Caco-2 (cell line): ENCODE measurements around the gene RPUSD4. TPM values are rescaled to one million over a fixed set of nuclear protein-coding genes. Genes with fewer than 3 reads are reported as not detected.

ENCODE experiments used
- BruUV-seq: library from RNA; stranded (reverse); fragments of 400-500 nt; replicated peaks from 2 replicates; lab custom pipeline; 2021; lab: Mats Ljungman, UMichigan
- CTCF ChIA-PET: fragments of 300-600 bp; sonication (Branson Sonifier 250); formaldehyde crosslinking; loops from one replicate; lab custom pipeline; 2022; ENCODE audit warnings: antibody characterized with exemption; lab: Charles Lee
- POLR2A ChIA-PET: fragments of 300-600 bp; sonication (Branson Sonifier 250); formaldehyde crosslinking; loops from one replicate; lab custom pipeline; 2022; ENCODE audit warnings: antibody characterized with exemption; lab: Charles Lee
- DNase-seq, 2 experiments: peaks; one replicate each; pipeline versions ENCODE4 v3.0.0 to v3.0.0-alpha.2; 2020 to 2022
- H3K27me3 ChIP-seq: replicated peaks from 2 replicates; pipeline ENCODE4 v1.6.0; 2011; ENCODE audit warnings: low read length; ENCODE audit not compliant: control insufficient read depth, insufficient read depth
- H3K36me3 ChIP-seq: 2 replicates; pipeline ENCODE4 v1.5.1; 2011; ENCODE audit warnings: low read length; ENCODE audit not compliant: control insufficient read depth, insufficient read depth
- H3K4me1 ChIP-seq: fragments of 250-450 bp; sonication (Bioruptor Pico); 2 replicates; pipeline ENCODE4 v1.5.1; 2020; ENCODE audit warnings: mild to moderate bottlenecking
- H3K4me3 ChIP-seq: 2 replicates; pipeline ENCODE4 v1.5.1; 2011; ENCODE audit warnings: low read depth, mild to moderate bottlenecking, control low read depth, low read length
- H3K9me3 ChIP-seq: fragments of 250-450 bp; sonication (Bioruptor Pico); 2 replicates; pipeline ENCODE4 v1.5.1; 2020; ENCODE audit warnings: mild to moderate bottlenecking, moderate library complexity
- H3K27ac Mint-ChIP-seq: one replicate; pipeline ENCODE4 v1.8.0; 2022; ENCODE audit warnings: mixed read lengths; ENCODE audit not compliant: unreplicated experiment
- H3K27me3 Mint-ChIP-seq: one replicate; pipeline ENCODE4 v1.8.0; 2022; ENCODE audit warnings: mixed read lengths; ENCODE audit not compliant: insufficient read depth, unreplicated experiment
- H3K36me3 Mint-ChIP-seq: one replicate; pipeline ENCODE4 v1.8.0; 2022; ENCODE audit warnings: mild to moderate bottlenecking, mixed read lengths; ENCODE audit not compliant: insufficient read depth, unreplicated experiment
- H3K4me1 Mint-ChIP-seq: one replicate; pipeline ENCODE4 v1.8.0; 2022; ENCODE audit warnings: low read depth, mixed read lengths; ENCODE audit not compliant: unreplicated experiment
- H3K4me3 Mint-ChIP-seq: one replicate; pipeline ENCODE4 v1.8.0; 2022; ENCODE audit warnings: mild to moderate bottlenecking, moderate library complexity, mixed read lengths; ENCODE audit not compliant: unreplicated experiment
- H3K9me3 Mint-ChIP-seq: one replicate; pipeline ENCODE4 v1.8.0; 2022; ENCODE audit warnings: mixed read lengths; ENCODE audit not compliant: unreplicated experiment
- intact Hi-C: fragments of 100-400 bp; cut with micrococcal nuclease; formaldehyde crosslinking; loops from one replicate; pipeline ENCODE4 v1.10.0; 2022; ENCODE audit not compliant: unreplicated experiment
- total RNA-seq: library from RNA; stranded (reverse); gene quantifications from 2 replicates; pipeline ENCODE4 v1.2.3, GENCODE V29; 2022
- TF ChIP-seq, protein P1 (sequence below), 2 experiments: fragments of 200-600 bp in 1 of 2; IDR thresholded peaks; 1 replicate in 1 of 2; 2 replicates in 1 of 2; pipeline versions ENCODE4 v1.5.1 to v1.8.0; 2011 to 2022; ENCODE audit warnings: antibody characterized with exemption in 1 of 2, control low read depth in 1 of 2, inconsistent platforms in 1 of 2, low read depth in 1 of 2, low read length in 1 of 2, mild to moderate bottlenecking in 1 of 2, moderate library complexity in 1 of 2; ENCODE audit not compliant: insufficient read depth in 1 of 2, severe bottlenecking in 1 of 2, unreplicated experiment in 1 of 2

RPUSD4 gene
- total RNA-seq, 1 experiment from 2014 or later, result 74.2 TPM

DNA sequence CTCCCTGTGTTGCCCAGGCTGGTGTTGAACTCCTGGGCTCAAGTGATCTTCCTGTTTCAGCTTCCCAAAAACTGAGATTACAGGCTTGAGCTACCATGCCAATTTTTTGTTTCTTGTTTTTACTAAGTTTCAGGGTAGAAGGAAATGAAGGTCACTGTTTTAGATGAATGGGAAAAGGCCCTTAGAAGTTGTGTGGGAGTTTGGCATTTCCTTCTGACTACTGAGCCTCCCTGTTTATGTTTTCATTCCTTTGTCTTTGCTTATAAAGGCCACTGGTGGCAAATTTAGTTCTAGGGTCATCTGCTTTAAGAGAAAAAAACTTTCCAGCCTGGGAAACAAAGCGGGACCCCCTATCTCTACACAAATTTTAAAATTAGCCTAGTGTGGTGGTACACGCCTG lies 35.2 kb upstream of the RPUSD4 start:
- no peaks in the 10 kb centered on the region for H3K4me1 ChIP-seq
- no TSS peak for BruUV-seq
- H3K27me3 ChIP-seq, result no peaks in the 10 kb centered on the region
- no peak overlapping the region for H3K4me3 ChIP-seq
- ChIA-PET CTCF (no interaction called here), POLR2A (no interaction called here)
- Mint-ChIP-seq H3K27ac (no peak overlapping the region), H3K9me3 (no peaks in the 10 kb centered on the region), H3K36me3 (peaks cover 74% of the 10 kb centered on the region), H3K27me3 (no peaks in the 10 kb centered on the region), H3K4me1 (no peaks in the 10 kb centered on the region), H3K4me3 (no peak overlapping the region)
- intact Hi-C loops, result no loop called here
- H3K36me3 ChIP-seq, result peaks cover 2% of the 10 kb centered on the region; the same call in 1 of the 2 replicates
- no peak for DNase-seq
- no peaks in the 10 kb centered on the region for H3K9me3 ChIP-seq
- TF ChIP-seq, protein P1, sequence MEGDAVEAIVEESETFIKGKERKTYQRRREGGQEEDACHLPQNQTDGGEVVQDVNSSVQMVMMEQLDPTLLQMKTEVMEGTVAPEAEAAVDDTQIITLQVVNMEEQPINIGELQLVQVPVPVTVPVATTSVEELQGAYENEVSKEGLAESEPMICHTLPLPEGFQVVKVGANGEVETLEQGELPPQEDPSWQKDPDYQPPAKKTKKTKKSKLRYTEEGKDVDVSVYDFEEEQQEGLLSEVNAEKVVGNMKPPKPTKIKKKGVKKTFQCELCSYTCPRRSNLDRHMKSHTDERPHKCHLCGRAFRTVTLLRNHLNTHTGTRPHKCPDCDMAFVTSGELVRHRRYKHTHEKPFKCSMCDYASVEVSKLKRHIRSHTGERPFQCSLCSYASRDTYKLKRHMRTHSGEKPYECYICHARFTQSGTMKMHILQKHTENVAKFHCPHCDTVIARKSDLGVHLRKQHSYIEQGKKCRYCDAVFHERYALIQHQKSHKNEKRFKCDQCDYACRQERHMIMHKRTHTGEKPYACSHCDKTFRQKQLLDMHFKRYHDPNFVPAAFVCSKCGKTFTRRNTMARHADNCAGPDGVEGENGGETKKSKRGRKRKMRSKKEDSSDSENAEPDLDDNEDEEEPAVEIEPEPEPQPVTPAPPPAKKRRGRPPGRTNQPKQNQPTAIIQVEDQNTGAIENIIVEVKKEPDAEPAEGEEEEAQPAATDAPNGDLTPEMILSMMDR (IDR thresholded peaks at IDR 0.05; ENCODE audit: insufficient read depth in 1 of 2, low read depth in 1 of 2, low read length in 1 of 2, severe bottlenecking in 1 of 2, unreplicated experiment in 1 of 2), result no peak

GRCh38 chr11:126233391-126233790 lies 21.9 kb upstream of the RPUSD4 start:
- H3K9me3 Mint-ChIP-seq, result no peaks in the 10 kb centered on the region
- TF ChIP-seq, protein P1 (IDR thresholded peaks at IDR 0.05; ENCODE audit: insufficient read depth in 1 of 2, low read depth in 1 of 2, low read length in 1 of 2, severe bottlenecking in 1 of 2, unreplicated experiment in 1 of 2), result no peak
- H3K9me3 ChIP-seq, result no peaks in the 10 kb centered on the region
- no peaks in the 10 kb centered on the region for H3K36me3 ChIP-seq
- intact Hi-C loops, result no loop called here
- peaks cover 19% of the 10 kb centered on the region for H3K36me3 Mint-ChIP-seq
- no peaks in the 10 kb centered on the region for H3K27me3 ChIP-seq
- no TSS peak for BruUV-seq
- H3K27ac Mint-ChIP-seq, result no peak overlapping the region
- no peak for DNase-seq
- no peaks in the 10 kb centered on the region for H3K4me1 Mint-ChIP-seq
- no peak overlapping the region for H3K4me3 ChIP-seq
- ChIA-PET CTCF (no interaction called here), POLR2A (no interaction called here)
- no peaks in the 10 kb centered on the region for H3K27me3 Mint-ChIP-seq
- no peaks in the 10 kb centered on the region for H3K4me1 ChIP-seq
- H3K4me3 Mint-ChIP-seq, result no peak overlapping the region

GRCh38 chr11:126232683-126233082 lies 21.2 kb upstream of the RPUSD4 start:
- POLR2A ChIA-PET, result no interaction called here
- BruUV-seq, result no TSS peak

More at GRCh38 chr11:126232683-126233082, 21.2 kb upstream of the RPUSD4 start:
- Histone ChIP-seq H3K36me3 (no peaks in the 10 kb centered on the region), H3K4me1 (no peaks in the 10 kb centered on the region), H3K4me3 (no peak overlapping the region), H3K9me3 (no peaks in the 10 kb centered on the region), H3K27me3 (no peaks in the 10 kb centered on the region)
- Mint-ChIP-seq H3K27ac (no peak overlapping the region), H3K36me3 (peaks cover 14% of the 10 kb centered on the region), H3K4me1 (no peaks in the 10 kb centered on the region), H3K4me3 (no peak overlapping the region), H3K9me3 (no peaks in the 10 kb centered on the region), H3K27me3 (no peaks in the 10 kb centered on the region)
- intact Hi-C loops, result no loop called here
- no peak for DNase-seq
- TF ChIP-seq, protein P1 (IDR thresholded peaks at IDR 0.05; ENCODE audit: insufficient read depth in 1 of 2, low read depth in 1 of 2, low read length in 1 of 2, severe bottlenecking in 1 of 2, unreplicated experiment in 1 of 2), result no peak
- CTCF ChIA-PET, result no interaction called here
